HepG2 (cell line): ENCODE data around the gene NCKAP5L. TPM values are rescaled to one million over a fixed set of nuclear protein-coding genes. Genes with fewer than 3 reads are reported as not detected.

Experiments used
- CREBL2 ChIP-seq: sonication (generic); formaldehyde crosslinking; IDR thresholded peaks from 2 replicates; pipeline ENCODE4 v1.8.1; 2023; ENCODE audit warnings: missing genetic modification reagents, mild to moderate bottlenecking, borderline replicate concordance
- DNMT1 ChIP-seq: sonication (generic); formaldehyde crosslinking; IDR thresholded peaks from 2 replicates; pipeline ENCODE4 v1.5.1; 2020; ENCODE audit warnings: mild to moderate bottlenecking, missing genetic modification reagents
- E2F2 ChIP-seq: sonication (generic); formaldehyde crosslinking; IDR thresholded peaks from 2 replicates; pipeline ENCODE4 v1.4.0; 2020; ENCODE audit warnings: missing genetic modification reagents, borderline replicate concordance
- ELF3 ChIP-seq: IDR thresholded peaks from 2 replicates; pipeline ENCODE4 v1.6.1; 2016; ENCODE audit warnings: missing genetic modification reagents, missing compliant biosample characterization
- HOXD1 ChIP-seq: sonication (generic); formaldehyde crosslinking; IDR thresholded peaks from 2 replicates; pipeline ENCODE4 v1.5.0; 2020; ENCODE audit warnings: missing genetic modification reagents
- IKZF4 ChIP-seq: sonication (generic); formaldehyde crosslinking; IDR thresholded peaks from 2 replicates; pipeline ENCODE4 v1.5.1; 2020; ENCODE audit warnings: borderline replicate concordance, mild to moderate bottlenecking, low read depth, missing genetic modification reagents; ENCODE audit errors: not compliant biosample characterization
- MTF2 ChIP-seq: sonication (generic); formaldehyde crosslinking; IDR thresholded peaks from 2 replicates; pipeline ENCODE4 v1.5.0; 2020; ENCODE audit warnings: missing genetic modification reagents, borderline replicate concordance
- NPAS2 ChIP-seq: sonication (generic); formaldehyde crosslinking; IDR thresholded peaks from 2 replicates; pipeline ENCODE4 v1.8.0; 2022; ENCODE audit warnings: mild to moderate bottlenecking, missing genetic modification reagents, borderline replicate concordance
- PHF20 ChIP-seq: sonication (generic); formaldehyde crosslinking; IDR thresholded peaks from 2 replicates; pipeline ENCODE4 v1.5.0; 2020; ENCODE audit warnings: mild to moderate bottlenecking, missing genetic modification reagents
- PREB ChIP-seq: sonication (generic); formaldehyde crosslinking; IDR thresholded peaks from 2 replicates; pipeline ENCODE4 v1.4.0; 2020; ENCODE audit warnings: missing genetic modification reagents
- RNF2 ChIP-seq: fragments of 450-650 bp; conservative IDR thresholded peaks from 2 replicates; pipeline ENCODE4 v1.6.1; 2016; ENCODE audit warnings: low read depth
- TAF15 ChIP-seq: fragments of 200-400 bp; formaldehyde crosslinking; IDR thresholded peaks from one replicate; pipeline ENCODE4 v1.6.1; 2018; ENCODE audit warnings: mild to moderate bottlenecking, low read depth, low read length; ENCODE audit not compliant: poor library complexity, severe bottlenecking
- ZNF121 ChIP-seq: sonication (generic); formaldehyde crosslinking; IDR thresholded peaks from 2 replicates; pipeline ENCODE4 v1.5.0; 2020; ENCODE audit warnings: mild to moderate bottlenecking, missing genetic modification reagents
- ZNF142 ChIP-seq: sonication (generic); formaldehyde crosslinking; IDR thresholded peaks from 2 replicates; pipeline ENCODE4 v1.4.0; 2020; ENCODE audit warnings: missing genetic modification reagents
- ZNF234 ChIP-seq: sonication (generic); formaldehyde crosslinking; conservative IDR thresholded peaks from 2 replicates; pipeline ENCODE4 v1.5.1; 2020; ENCODE audit warnings: mild to moderate bottlenecking, missing genetic modification reagents
- ZNF317 ChIP-seq: sonication (generic); formaldehyde crosslinking; IDR thresholded peaks from 2 replicates; pipeline ENCODE4 v1.5.0; 2020; ENCODE audit warnings: mild to moderate bottlenecking, missing genetic modification reagents
- ZNF382 ChIP-seq: sonication (generic); formaldehyde crosslinking; IDR thresholded peaks from 2 replicates; pipeline ENCODE4 v1.5.0; 2020; ENCODE audit warnings: missing genetic modification reagents, mild to moderate bottlenecking, borderline replicate concordance
- ZNF572 ChIP-seq: sonication (generic); formaldehyde crosslinking; IDR thresholded peaks from 2 replicates; pipeline ENCODE4 v1.5.1; 2020; ENCODE audit warnings: mild to moderate bottlenecking, missing genetic modification reagents
- ZNF850 ChIP-seq: sonication (generic); formaldehyde crosslinking; conservative IDR thresholded peaks from 2 replicates; pipeline ENCODE4 v1.9.0; 2021; ENCODE audit warnings: mild to moderate bottlenecking, missing genetic modification reagents
- ZZZ3 ChIP-seq: sonication (generic); formaldehyde crosslinking; IDR thresholded peaks from 2 replicates; pipeline ENCODE4 v1.4.0; 2020; ENCODE audit warnings: missing genetic modification reagents, mild to moderate bottlenecking, borderline replicate concordance
- polyA plus RNA-seq, 8 experiments: library from polyadenylated mRNA; depleted of rRNA in 3 of 8; stranded (reverse) in 7 of 8; unstranded in 1 of 8; fragments of >200 nt; fragmentation: Illumina TruSeq in 4 of 8; extraction: Trizol in 4 of 8; gene quantifications; 2 replicates each; pipeline versions ENCODE4 v1.2.1 to v1.2.3, GENCODE V29; 2011 to 2016; ENCODE audit warnings: low read depth in 4 of 8, missing spikeins in 1 of 8, mixed read lengths in 1 of 8; ENCODE audit not compliant: insufficient read depth in 1 of 8
- total RNA-seq, 5 experiments: library from RNA; depleted of rRNA; stranded (reverse); fragments of >200 nt; fragmentation: Illumina TruSeq; extraction: Trizol; gene quantifications; 2 replicates each; pipeline ENCODE4 v1.2.3, GENCODE V29; 2016; ENCODE audit warnings: low read depth in 1 of 5

Gene NCKAP5L
- total and polyA plus RNA-seq, 2 of the 13 experiments (the other 11 are each of a cell fraction or from before 2014, with no cell fraction given), result 4.1 to 9.0 TPM

GRCh38 chr12:49842519-49843352, 14.5 kb upstream of the NCKAP5L start, which contains the start of gene BCDIN3D (continued):
- 0 out of 2 replicates have a peak, but pooled peaks have one; percentile 41 for TF ChIP-seq RNF2
- 0 out of 2 replicates have a peak, but pooled peaks have one; percentile 44 for TF ChIP-seq ZNF121 (CRISPR knock-in tag)
- TF ChIP-seq DNMT1 (CRISPR knock-in tag), result no peak
- TF ChIP-seq CREBL2 (CRISPR knock-in tag), result 0 out of 2 replicates have a peak, but pooled peaks have one; percentile 29
- peak; percentile 48; the same call in 1 of the 2 replicates for TF ChIP-seq ELF3 (CRISPR knock-in tag)
- no peak for TF ChIP-seq ZNF382
- no peak for TF ChIP-seq MTF2 (CRISPR knock-in tag)
- no peak; the same call in 1 of the 2 replicates for TF ChIP-seq ZNF142 (CRISPR knock-in tag)
- TF ChIP-seq NPAS2 (CRISPR knock-in tag), result no peak
- TF ChIP-seq ZZZ3 (CRISPR knock-in tag), result no peak
- TF ChIP-seq ZNF850 (CRISPR knock-in tag), result no peak
- no peak; the same call in 1 of the 2 replicates for TF ChIP-seq ZNF572 (CRISPR knock-in tag)
- peak; percentile 87 for TF ChIP-seq PHF20 (CRISPR knock-in tag)
- no peak for TF ChIP-seq HOXD1 (CRISPR knock-in tag)
- no peak for TF ChIP-seq ZNF234 (CRISPR knock-in tag)
- TF ChIP-seq PREB (CRISPR knock-in tag), result no peak
- no peak for TF ChIP-seq IKZF4 (CRISPR knock-in tag)
- TF ChIP-seq ZNF317, result peak; percentile 42; the same call in 1 of the 2 replicates
- peak; percentile 49 for TF ChIP-seq TAF15
- TF ChIP-seq E2F2 (CRISPR knock-in tag), result 0 out of 2 replicates have a peak, but pooled peaks have one; percentile 59
